ENCODE measurements around the gene GSK3A.
A peak's percentile ranks its signal among the peaks of the same experiment; 100 is the strongest.

GSK3A gene

DNA sequence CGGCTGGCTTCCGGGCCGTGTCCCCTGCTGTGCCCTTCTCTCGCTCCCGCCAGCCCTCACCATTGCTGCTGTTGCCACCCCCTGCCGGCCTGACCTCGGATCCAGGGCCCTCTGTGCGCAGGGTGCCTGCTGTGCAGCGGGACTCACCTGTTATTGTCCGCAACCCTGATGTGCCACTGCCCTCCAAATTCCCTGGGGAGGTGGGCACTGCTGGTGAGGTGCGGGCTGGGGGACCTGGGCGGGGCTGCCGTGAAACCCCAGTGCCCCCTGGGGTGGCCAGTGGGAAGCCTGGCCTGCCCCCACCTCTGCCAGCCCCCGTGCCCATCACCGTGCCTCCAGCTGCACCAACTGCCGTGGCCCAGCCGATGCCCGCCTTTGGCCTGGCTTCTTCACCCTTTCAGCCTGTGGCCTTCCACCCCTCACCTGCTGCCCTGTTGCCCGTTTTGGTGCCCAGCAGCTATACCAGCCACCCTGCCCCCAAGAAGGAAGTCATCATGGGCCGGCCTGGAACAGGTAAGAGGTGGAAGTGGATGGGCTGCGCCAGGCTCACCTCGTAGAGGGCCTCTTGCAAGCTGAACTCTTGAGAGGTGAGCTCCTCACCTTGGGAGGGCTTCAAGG lies 31.8 kb upstream of the GSK3A start:
- Histone ChIP-seq H3K4me3 (ENCODE audit: insufficient read depth in 1 of 2, low read depth in 1 of 2, low read length in 2 of 2) (no peak overlapping the region), H2BK120ac (ENCODE audit: low read depth, low read length) (no peak overlapping the region), H2BK12ac (ENCODE audit: low read length in 2 of 2) (no peak overlapping the region), H4K91ac (ENCODE audit: low read length) (no peak overlapping the region), H3K27me3 (ENCODE audit: control insufficient read depth in 1 of 2, insufficient read depth in 1 of 2, low read length in 2 of 2) (no peaks in the 10 kb centered on the region), H3K18ac (ENCODE audit: low read depth in 1 of 2, low read length in 2 of 2) (no peak overlapping the region), H2BK5ac (ENCODE audit: low read depth, low read length, poor library complexity, severe bottlenecking) (no peak overlapping the region), H3K9me3 (ENCODE audit: control insufficient read depth, low read length) (no peaks in the 10 kb centered on the region), H3K4me1 (ENCODE audit: control insufficient read depth, insufficient read depth, low read depth, low read length) (peaks cover 77% of the 10 kb centered on the region), H3K79me1 (replicated peaks; ENCODE audit: low read length, poor library complexity, severe bottlenecking) (peaks cover 2% of the 10 kb centered on the region), H3K9ac (ENCODE audit: low read length) (peak overlapping the region; percentile 53), H2AFZ (ENCODE audit: low read depth, low read length) (no peak overlapping the region), H3K23ac (ENCODE audit: low read length in 2 of 2) (no peak overlapping the region), H4K8ac (ENCODE audit: low read length) (peak overlapping the region; percentile 3), H3K27ac (ENCODE audit: low read length, poor library complexity, severe bottlenecking) (no peak overlapping the region), H2BK15ac (ENCODE audit: low read depth, poor library complexity, severe bottlenecking) (no peak overlapping the region), H3K4ac (ENCODE audit: low read depth in 1 of 2, low read length in 2 of 2) (no peak overlapping the region), H3K36me3 (ENCODE audit: control insufficient read depth in 1 of 2, insufficient read depth in 2 of 2, low read depth in 1 of 2, low read length in 2 of 2) (peaks cover 55 to 61% of the 10 kb centered on the region in 2 experiments), H3K4me2 (ENCODE audit: low read length, poor library complexity, severe bottlenecking) (no peak overlapping the region), H2AK5ac (ENCODE audit: low read length, severe bottlenecking) (no peak overlapping the region), H3K14ac (ENCODE audit: low read length in 2 of 2) (no peak overlapping the region)
- WGBS: 96% methylated on average over 22 of the region's 22 CpGs
- DNase-seq: no peak

DNA sequence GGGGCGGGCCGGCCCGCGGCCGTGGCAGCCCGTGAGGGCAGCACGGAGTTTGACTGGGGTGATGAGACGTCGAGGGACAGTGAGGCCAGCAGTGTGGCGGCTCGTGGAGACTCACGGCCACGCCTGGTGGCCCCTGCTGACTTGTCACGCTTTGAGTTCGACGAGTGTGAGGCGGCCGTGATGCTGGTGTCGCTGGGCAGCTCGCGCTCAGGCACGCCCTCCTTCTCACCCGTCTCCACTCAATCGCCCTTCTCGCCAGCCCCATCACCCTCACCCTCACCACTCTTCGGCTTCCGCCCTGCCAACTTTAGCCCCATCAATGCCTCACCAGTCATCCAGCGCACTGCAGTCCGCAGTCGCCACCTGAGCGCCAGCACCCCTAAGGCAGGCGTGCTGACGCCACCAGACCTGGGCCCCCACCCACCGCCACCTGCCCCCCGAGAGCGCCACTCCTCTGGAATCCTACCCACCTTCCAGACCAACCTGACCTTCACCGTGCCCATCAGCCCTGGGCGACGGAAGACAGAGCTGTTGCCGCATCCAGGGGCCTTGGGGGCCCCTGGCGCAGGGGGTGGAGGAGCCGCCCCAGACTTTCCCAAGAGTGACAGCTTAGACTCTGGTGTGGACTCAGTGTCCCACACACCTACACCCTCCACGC lies 31.1 kb upstream of the GSK3A start:
- peaks cover 55% of the 10 kb centered on the region in 2 experiments for H3K36me3 ChIP-seq (ENCODE audit: control insufficient read depth in 1 of 2, insufficient read depth in 2 of 2, low read depth in 1 of 2, low read length in 2 of 2)
- H2AFZ ChIP-seq (ENCODE audit: low read depth, low read length): no peak overlapping the region
- H4K8ac ChIP-seq (ENCODE audit: low read length): no peak overlapping the region
- 97% methylated on average over 43 of the region's 43 CpGs for WGBS
- H3K14ac ChIP-seq (ENCODE audit: low read length in 2 of 2): no peak overlapping the region
- no peak overlapping the region for H2BK15ac ChIP-seq (ENCODE audit: low read depth, poor library complexity, severe bottlenecking)
- no peaks in the 10 kb centered on the region for H3K9me3 ChIP-seq (ENCODE audit: control insufficient read depth, low read length)
- no peak overlapping the region for H3K27ac ChIP-seq (ENCODE audit: low read length, poor library complexity, severe bottlenecking)
- H3K23ac ChIP-seq (ENCODE audit: low read length in 2 of 2): no peak overlapping the region
- no peak overlapping the region for H3K18ac ChIP-seq (ENCODE audit: low read depth in 1 of 2, low read length in 2 of 2)
- no peak overlapping the region for H2BK12ac ChIP-seq (ENCODE audit: low read length in 2 of 2)
- H3K4me3 ChIP-seq (ENCODE audit: insufficient read depth in 1 of 2, low read depth in 1 of 2, low read length in 2 of 2): no peak overlapping the region
- H2BK5ac ChIP-seq (ENCODE audit: low read depth, low read length, poor library complexity, severe bottlenecking): no peak overlapping the region
- H3K79me1 ChIP-seq (replicated peaks; ENCODE audit: low read length, poor library complexity, severe bottlenecking): peaks cover 2% of the 10 kb centered on the region
- H3K4me1 ChIP-seq (ENCODE audit: control insufficient read depth, insufficient read depth, low read depth, low read length): peaks cover 71% of the 10 kb centered on the region
- no peak overlapping the region for H3K9ac ChIP-seq (ENCODE audit: low read length)
- no peak overlapping the region for H3K4ac ChIP-seq (ENCODE audit: low read depth in 1 of 2, low read length in 2 of 2)
- H3K4me2 ChIP-seq (ENCODE audit: low read length, poor library complexity, severe bottlenecking): no peak overlapping the region
- DNase-seq: no peak
- no peaks in the 10 kb centered on the region for H3K27me3 ChIP-seq (ENCODE audit: control insufficient read depth in 1 of 2, insufficient read depth in 1 of 2, low read length in 2 of 2)
- H2AK5ac ChIP-seq (ENCODE audit: low read length, severe bottlenecking): no peak overlapping the region
- H2BK120ac ChIP-seq (ENCODE audit: low read depth, low read length): no peak overlapping the region
- no peak overlapping the region for H4K91ac ChIP-seq (ENCODE audit: low read length)

DNA sequence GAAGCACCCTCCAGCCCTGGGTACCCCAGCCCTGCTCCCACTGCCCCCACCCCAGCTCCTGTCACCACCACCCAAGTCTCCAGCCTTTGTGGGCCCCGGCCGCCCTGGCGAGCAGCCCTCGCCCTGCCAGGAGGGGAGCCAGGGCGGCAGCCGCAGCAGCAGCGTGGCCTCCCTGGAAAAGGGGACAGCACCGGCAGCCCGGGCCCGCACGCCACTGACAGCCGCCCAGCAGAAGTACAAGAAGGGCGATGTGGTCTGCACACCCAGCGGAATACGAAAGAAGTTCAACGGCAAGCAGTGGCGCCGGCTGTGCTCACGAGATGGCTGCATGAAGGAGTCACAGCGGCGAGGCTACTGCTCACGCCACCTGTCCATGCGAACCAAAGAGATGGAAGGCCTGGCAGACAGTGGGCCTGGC lies 30.6 kb upstream of the GSK3A start:
- no peaks in the 10 kb centered on the region for H3K9me3 ChIP-seq (ENCODE audit: control insufficient read depth, low read length)
- no peak overlapping the region for H3K4me2 ChIP-seq (ENCODE audit: low read length, poor library complexity, severe bottlenecking)
- H2BK120ac ChIP-seq (ENCODE audit: low read depth, low read length): no peak overlapping the region
- no peak overlapping the region for H4K8ac ChIP-seq (ENCODE audit: low read length)
- H3K9ac ChIP-seq (ENCODE audit: low read length): no peak overlapping the region
- peaks cover 52 to 55% of the 10 kb centered on the region in 2 experiments for H3K36me3 ChIP-seq (ENCODE audit: control insufficient read depth in 1 of 2, insufficient read depth in 2 of 2, low read depth in 1 of 2, low read length in 2 of 2)
- no peak overlapping the region for H3K4me3 ChIP-seq (ENCODE audit: insufficient read depth in 1 of 2, low read depth in 1 of 2, low read length in 2 of 2)
- no peak overlapping the region for H2BK5ac ChIP-seq (ENCODE audit: low read depth, low read length, poor library complexity, severe bottlenecking)
- H3K4ac ChIP-seq (ENCODE audit: low read depth in 1 of 2, low read length in 2 of 2): no peak overlapping the region
- no peak overlapping the region for H2AFZ ChIP-seq (ENCODE audit: low read depth, low read length)
- H2AK5ac ChIP-seq (ENCODE audit: low read length, severe bottlenecking): no peak overlapping the region
- no peak overlapping the region for H3K23ac ChIP-seq (ENCODE audit: low read length in 2 of 2)
- H3K27me3 ChIP-seq (ENCODE audit: control insufficient read depth in 1 of 2, insufficient read depth in 1 of 2, low read length in 2 of 2): no peaks in the 10 kb centered on the region
- peaks cover 2% of the 10 kb centered on the region for H3K79me1 ChIP-seq (replicated peaks; ENCODE audit: low read length, poor library complexity, severe bottlenecking)
- DNase-seq: no peak
- H3K14ac ChIP-seq (ENCODE audit: low read length in 2 of 2): no peak overlapping the region
- H2BK15ac ChIP-seq (ENCODE audit: low read depth, poor library complexity, severe bottlenecking): no peak overlapping the region
- 95% methylated on average over 23 of the region's 23 CpGs for WGBS
- H3K27ac ChIP-seq (ENCODE audit: low read length, poor library complexity, severe bottlenecking): no peak overlapping the region
- no peak overlapping the region for H3K18ac ChIP-seq (ENCODE audit: low read depth in 1 of 2, low read length in 2 of 2)
- peaks cover 65% of the 10 kb centered on the region for H3K4me1 ChIP-seq (ENCODE audit: control insufficient read depth, insufficient read depth, low read depth, low read length)
- no peak overlapping the region for H2BK12ac ChIP-seq (ENCODE audit: low read length in 2 of 2)
- H4K91ac ChIP-seq (ENCODE audit: low read length): no peak overlapping the region

DNA sequence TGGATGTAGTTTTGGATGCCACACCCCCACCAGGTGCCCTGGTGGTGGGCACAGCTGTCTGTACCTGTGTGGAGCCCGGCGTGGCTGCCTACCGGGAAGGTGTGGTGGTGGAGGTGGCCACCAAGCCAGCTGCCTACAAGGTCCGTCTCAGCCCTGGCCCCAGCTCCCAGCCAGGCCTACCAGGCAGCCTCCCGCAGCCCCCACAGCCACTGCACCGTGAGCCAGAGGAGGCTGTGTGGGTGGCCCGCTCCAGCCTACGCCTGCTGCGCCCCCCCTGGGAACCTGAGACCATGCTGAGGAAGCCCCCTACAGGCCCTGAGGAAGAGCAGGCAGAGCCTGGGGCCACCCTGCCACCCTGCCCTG lies 30.1 kb upstream of the GSK3A start:
- Histone ChIP-seq H3K14ac (ENCODE audit: low read length in 2 of 2) (no peak overlapping the region), H3K4me1 (ENCODE audit: control insufficient read depth, insufficient read depth, low read depth, low read length) (peaks cover 65% of the 10 kb centered on the region), H3K36me3 (ENCODE audit: control insufficient read depth in 1 of 2, insufficient read depth in 2 of 2, low read depth in 1 of 2, low read length in 2 of 2) (peaks cover 52% of the 10 kb centered on the region in 2 experiments), H3K9ac (ENCODE audit: low read length) (no peak overlapping the region), H4K8ac (ENCODE audit: low read length) (no peak overlapping the region), H2AK5ac (ENCODE audit: low read length, severe bottlenecking) (no peak overlapping the region), H3K23ac (ENCODE audit: low read length in 2 of 2) (no peak overlapping the region), H3K79me1 (replicated peaks; ENCODE audit: low read length, poor library complexity, severe bottlenecking) (peaks cover 2% of the 10 kb centered on the region), H3K18ac (ENCODE audit: low read depth in 1 of 2, low read length in 2 of 2) (no peak overlapping the region), H4K91ac (ENCODE audit: low read length) (no peak overlapping the region), H2BK12ac (ENCODE audit: low read length in 2 of 2) (no peak overlapping the region), H3K27ac (ENCODE audit: low read length, poor library complexity, severe bottlenecking) (no peak overlapping the region), H3K4me2 (ENCODE audit: low read length, poor library complexity, severe bottlenecking) (no peak overlapping the region), H3K27me3 (ENCODE audit: control insufficient read depth in 1 of 2, insufficient read depth in 1 of 2, low read length in 2 of 2) (no peaks in the 10 kb centered on the region), H2BK120ac (ENCODE audit: low read depth, low read length) (no peak overlapping the region), H3K9me3 (ENCODE audit: control insufficient read depth, low read length) (no peaks in the 10 kb centered on the region), H3K4me3 (ENCODE audit: insufficient read depth in 1 of 2, low read depth in 1 of 2, low read length in 2 of 2) (no peak overlapping the region), H2BK5ac (ENCODE audit: low read depth, low read length, poor library complexity, severe bottlenecking) (no peak overlapping the region), H2BK15ac (ENCODE audit: low read depth, poor library complexity, severe bottlenecking) (no peak overlapping the region), H3K4ac (ENCODE audit: low read depth in 1 of 2, low read length in 2 of 2) (no peak overlapping the region), H2AFZ (ENCODE audit: low read depth, low read length) (no peak overlapping the region)
- DNase-seq: no peak
- whole genome bisulfite sequencing: 94% methylated on average over 9 of the region's 9 CpGs
